ENCODE measurements around the gene EFEMP2.

Gene EFEMP2

GRCh38 chr11:65884716-65885092 lies 12.1 kb upstream of the EFEMP2 start:
- DNase-seq, result peak; percentile 61

GRCh38 chr11:65883786-65884715 lies 11.5 kb upstream of the EFEMP2 start:
- no peak for DNase-seq

GRCh38 chr11:65883058-65883761 lies 10.6 kb upstream of the EFEMP2 start:
- no peak for DNase-seq

GRCh38 chr11:65882120-65883057 lies 9.8 kb upstream of the EFEMP2 start:
- DNase-seq, result no peak

GRCh38 chr11:65880844-65881421 lies 8.3 kb upstream of the EFEMP2 start:
- DNase-seq, result no peak

GRCh38 chr11:65880027-65880426 lies 7.4 kb upstream of the EFEMP2 start:
- no peak for DNase-seq

GRCh38 chr11:65879617-65880016 lies 7.0 kb upstream of the EFEMP2 start, which contains the start of gene CTSW:
Gene CTSW, plus strand, starts transcription at chr11:65879837. Its CDS starts 18 bp downstream, at chr11:65879855.
- DNase-seq, result no peak

GRCh38 chr11:65873318-65874156 lies 937 bp upstream of the EFEMP2 start:
- peak; percentile 92 for DNase-seq

DNA sequence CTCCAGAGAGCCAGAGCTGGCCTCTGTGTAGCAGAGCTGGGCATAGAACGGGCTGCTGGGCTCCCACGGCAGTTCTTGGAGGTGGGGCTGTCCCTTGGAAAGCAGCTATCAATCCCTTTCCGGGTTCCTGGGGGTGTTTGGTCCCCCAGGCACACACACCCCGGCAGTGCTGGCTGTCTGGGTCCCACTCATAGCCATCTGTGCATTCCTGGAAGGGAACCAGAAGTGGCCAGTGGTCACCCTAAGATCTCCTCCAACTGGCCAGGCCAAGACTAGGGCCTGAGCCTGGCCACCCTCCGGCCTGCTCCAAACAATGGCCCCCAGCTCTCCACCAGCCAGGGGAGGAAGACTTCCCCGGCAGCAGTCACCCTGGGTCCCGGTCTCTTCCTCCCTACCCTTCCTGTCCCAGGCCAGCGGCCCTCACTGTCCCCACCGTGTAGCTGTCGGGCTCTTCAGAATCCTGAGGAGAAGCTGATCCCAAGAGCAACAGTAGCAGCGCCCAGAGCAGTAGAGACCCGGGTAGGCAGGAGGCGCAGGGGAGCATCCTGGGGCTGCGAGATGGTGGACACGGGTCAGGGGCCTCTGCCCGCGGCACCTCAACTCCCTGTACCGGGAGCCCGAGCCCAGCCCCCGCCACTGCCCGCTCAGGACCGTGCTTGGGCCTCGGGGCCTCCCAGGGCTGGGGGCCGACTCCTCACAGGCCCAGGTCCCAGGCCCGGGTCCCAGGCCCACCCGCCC lies 620 bp downstream of the EFEMP2 start:
- DNase-seq, result no peak

DNA sequence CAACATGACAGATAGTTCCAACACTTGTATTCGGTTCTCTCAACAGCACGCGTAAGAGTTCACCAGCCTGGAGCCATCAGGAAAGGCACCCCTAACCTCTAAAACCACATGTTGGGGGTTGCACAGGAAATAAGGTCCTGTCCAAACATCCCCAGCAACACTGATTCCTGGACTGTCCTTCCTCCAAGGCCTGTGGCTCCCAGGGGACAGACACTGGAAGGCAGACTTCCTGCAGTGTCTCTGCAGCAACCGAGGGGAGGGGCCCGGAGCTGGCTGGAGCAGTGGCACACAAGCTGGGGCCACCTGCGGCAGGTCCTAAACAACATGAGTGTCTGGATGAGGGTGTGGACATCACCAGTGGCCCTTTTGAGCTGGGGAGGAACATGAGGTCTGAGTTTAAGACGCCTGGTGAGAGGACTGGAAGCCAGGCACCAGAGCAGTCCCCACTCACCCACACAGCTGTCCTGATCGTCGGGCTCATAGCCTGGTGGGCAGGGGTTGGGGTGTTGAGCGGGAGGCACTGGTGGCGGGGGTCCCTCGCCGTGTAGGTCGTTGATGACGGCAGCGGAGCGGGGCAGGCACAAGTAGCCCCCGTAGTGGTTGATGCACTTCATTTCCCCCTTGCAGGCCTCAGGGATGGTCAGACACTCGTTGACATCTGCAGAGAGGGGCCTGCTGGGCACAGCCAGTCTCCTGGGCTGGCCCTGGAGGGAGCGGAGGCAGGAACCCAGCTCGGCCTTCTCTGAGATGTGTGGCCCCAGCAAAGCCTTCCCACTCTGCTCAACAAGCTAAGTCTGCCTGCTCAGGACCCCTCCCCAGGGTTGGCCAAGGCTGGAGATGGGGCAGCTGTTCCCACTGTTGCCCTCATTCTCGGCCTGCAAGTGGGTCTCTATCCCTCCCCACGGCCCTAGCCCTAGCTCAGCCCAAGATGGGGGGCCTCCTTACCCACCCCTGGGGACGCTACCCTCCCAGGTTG lies 1.6 kb downstream of the EFEMP2 start:
- no peak for DNase-seq

- no peak for DNase-seq
These were observed 2.3 kb downstream of the EFEMP2 start for GRCh38 chr11:65870307-65870658.

DNA sequence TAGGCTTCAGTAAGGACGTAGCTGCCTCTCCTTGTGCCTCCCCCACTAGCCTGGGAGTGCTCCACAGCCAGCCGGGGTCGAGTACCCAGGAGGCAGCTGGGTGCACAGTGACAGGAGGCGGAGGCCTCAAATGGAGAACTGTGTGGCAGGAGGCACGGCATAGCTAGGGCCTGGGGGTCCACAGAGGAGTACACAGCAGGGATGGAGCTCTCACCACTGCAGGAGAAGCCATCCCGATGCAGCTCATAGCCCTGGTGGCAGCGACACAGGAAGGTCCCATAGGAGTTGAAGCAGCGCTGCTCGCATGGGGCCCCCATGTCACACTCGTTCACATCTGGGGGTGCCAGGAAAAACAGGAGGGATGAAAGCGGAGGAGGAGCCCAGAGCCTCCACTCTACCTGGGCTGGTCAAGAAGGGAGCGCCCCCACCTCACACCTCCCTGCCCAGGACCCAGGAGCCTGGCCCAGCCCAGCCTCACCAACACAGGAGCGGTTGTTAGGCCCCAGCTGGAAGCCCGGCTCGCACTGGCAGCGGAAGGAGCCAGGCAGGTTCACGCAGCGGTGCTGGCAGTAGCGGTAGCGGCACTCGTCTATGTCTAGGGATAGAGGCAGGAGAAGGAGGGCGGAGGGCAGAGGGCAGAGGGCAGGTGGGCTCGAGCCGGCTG lies 2.8 kb downstream of the EFEMP2 start:
- no peak for DNase-seq

DNA sequence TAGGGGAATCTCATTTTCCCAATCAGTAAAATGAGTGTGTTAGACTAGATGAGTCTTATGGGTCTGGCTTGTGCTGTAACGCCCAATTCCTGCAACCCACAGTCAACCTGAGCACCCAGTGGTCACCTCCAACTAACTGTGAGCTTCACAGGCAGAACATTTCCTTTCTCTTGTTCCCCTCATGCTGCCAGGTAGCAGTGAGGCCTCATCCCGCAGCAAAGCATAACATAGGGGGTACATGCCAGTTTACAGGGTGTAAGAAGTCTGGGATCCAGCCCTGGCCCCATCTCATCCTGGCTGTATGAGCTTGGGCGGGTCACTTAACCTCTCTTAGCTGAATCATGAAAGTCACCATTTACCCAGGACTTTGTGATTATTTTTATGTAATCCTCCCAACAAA lies 3.7 kb downstream of the EFEMP2 start:
- DNase-seq, result no peak

DNA sequence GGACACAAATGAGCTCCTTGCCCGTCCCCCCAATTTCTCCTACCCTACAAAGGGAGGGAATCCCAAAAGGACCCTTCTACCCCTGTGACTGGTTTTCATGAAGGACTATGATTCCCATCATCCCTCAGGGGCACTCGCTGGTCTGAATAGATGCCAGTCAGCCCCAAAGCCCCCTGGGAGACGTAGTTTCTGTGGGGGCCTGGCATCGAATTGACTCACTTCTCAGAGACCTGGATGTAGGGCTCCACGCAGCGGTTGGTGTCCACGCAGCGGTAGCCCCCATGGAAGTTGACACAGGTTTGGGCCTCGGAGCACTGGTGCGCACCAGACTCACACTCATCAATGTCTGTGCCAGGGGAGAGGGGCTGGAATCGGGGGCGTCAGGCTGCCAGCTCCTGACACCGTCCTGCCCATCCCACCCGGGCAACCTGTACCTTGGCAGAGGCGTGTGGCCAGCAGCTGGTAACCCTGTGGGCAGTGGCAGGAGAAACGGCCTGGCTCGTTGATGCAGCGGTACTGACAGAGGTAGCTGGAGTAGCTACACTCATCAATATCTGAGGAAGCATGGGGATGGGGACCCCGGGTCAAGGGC lies 4.4 kb downstream of the EFEMP2 start:
- no peak for DNase-seq

- no peak for DNase-seq
These were observed 5.1 kb downstream of the EFEMP2 start for GRCh38 chr11:65867284-65868071.

GRCh38 chr11:65866509-65867283 lies 5.9 kb downstream of the EFEMP2 start:
- DNase-seq, result no peak
